HCT116 (cell line): ENCODE results near the gene RUVBL1.

Experiments used
- CTCF ChIP-seq, 3 experiments: fragments of 200-600 bp in 1 of 3; sonication (generic) in 1 of 3; IDR thresholded peaks in 2 of 3; conservative IDR thresholded peaks in 1 of 3; 2 replicates each; pipeline ENCODE4 v1.5.1; 2012 to 2017; ENCODE audit warnings: low read depth in 2 of 3, low read length in 2 of 3, antibody characterized with exemption in 1 of 3, borderline replicate concordance in 1 of 3, control low read depth in 1 of 3, mild to moderate bottlenecking in 1 of 3, mixed read lengths in 1 of 3, mixed run types in 1 of 3, moderate library complexity in 1 of 3; ENCODE audit not compliant: insufficient read depth in 1 of 3
- EZH2 ChIP-seq: fragments of 200-600 bp; sonication (generic); IDR thresholded peaks from 2 replicates; pipeline ENCODE4 v1.6.1; 2017; ENCODE audit warnings: antibody characterized with exemption, mixed run types
- POLR2AphosphoS5 ChIP-seq: IDR thresholded peaks from 2 replicates; pipeline ENCODE4 v1.6.1; 2011; ENCODE audit warnings: mild to moderate bottlenecking, low read depth, low read length, moderate library complexity
- SP1 ChIP-seq: IDR thresholded peaks from 2 replicates; pipeline ENCODE4 v1.6.1; 2012; ENCODE audit warnings: low read depth
- TCF7L2 ChIP-seq: IDR thresholded peaks from 2 replicates; pipeline ENCODE4 v1.7.0; 2011; ENCODE audit warnings: borderline replicate concordance, inconsistent platforms; ENCODE audit not compliant: insufficient read depth, insufficient read length; ENCODE audit errors: extremely low read depth
- YY1 ChIP-seq: IDR thresholded peaks from 2 replicates; pipeline ENCODE4 v1.6.1; 2011; ENCODE audit warnings: low read length, low read depth, moderate library complexity, mild to moderate bottlenecking; ENCODE audit not compliant: insufficient replicate concordance; ENCODE audit errors: extremely low read depth

- TF ChIP-seq EZH2, result no peak
- no peak for TF ChIP-seq SP1
- no peak for TF ChIP-seq POLR2AphosphoS5
- no peak for TF ChIP-seq CTCF (IDR thresholded peaks at IDR 0.05 in 2 of 3, conservative IDR thresholded peaks at IDR 0.05 in 1 of 3; ENCODE audit: borderline replicate concordance in 1 of 3, insufficient read depth in 1 of 3, low read depth in 2 of 3, low read length in 2 of 3)
- no peak for TF ChIP-seq YY1
- TF ChIP-seq TCF7L2, result no peak
These were observed 45.2 kb upstream of the RUVBL1 start for GRCh38 chr3:128168836-128169235.
